WTC11 (cell line): ENCODE data around the gene BLCAP. TPM values are rescaled to one million over a fixed set of nuclear protein-coding genes. Genes with fewer than 3 reads are reported as not detected.

Experiments used
- ATAC-seq: fragments of 200-7000 bp; cut with Tn5 transposase; 2 replicates; pipeline ENCODE4 v1.10.0; 2021; ENCODE audit warnings: mild to moderate bottlenecking, moderate library complexity
- CTCF ChIA-PET: fragments of 300-600 bp; sonication (Branson Sonifier 250); formaldehyde crosslinking; loops from one replicate; lab custom pipeline; 2021; ENCODE audit warnings: antibody characterized with exemption; lab: Charles Lee
- POLR2A ChIA-PET: fragments of 350-600 bp; sonication (Branson Sonifier 250); formaldehyde crosslinking; loops from one replicate; lab custom pipeline; 2021; ENCODE audit warnings: antibody characterized with exemption; lab: Charles Lee
- DNase-seq: peaks from one replicate; pipeline ENCODE4 v3.0.0; 2021; ENCODE audit warnings: low spot score
- H3K27ac Mint-ChIP-seq: 2 replicates; pipeline ENCODE4 v1.8.0; 2021; ENCODE audit warnings: mixed read lengths
- H3K27me3 Mint-ChIP-seq: 2 replicates; pipeline ENCODE4 v1.8.0; 2021; ENCODE audit warnings: low read depth, mild to moderate bottlenecking, moderate library complexity, mixed read lengths
- H3K36me3 Mint-ChIP-seq: 2 replicates; pipeline ENCODE4 v1.8.0; 2021; ENCODE audit warnings: mixed read lengths
- H3K4me1 Mint-ChIP-seq: 2 replicates; pipeline ENCODE4 v1.8.0; 2022; ENCODE audit warnings: mixed read lengths
- H3K4me3 Mint-ChIP-seq: 2 replicates; pipeline ENCODE4 v1.8.0; 2021; ENCODE audit warnings: mild to moderate bottlenecking, moderate library complexity, mixed read lengths
- H3K9me3 Mint-ChIP-seq: 2 replicates; pipeline ENCODE4 v1.8.0; 2021; ENCODE audit warnings: mixed read lengths
- AFF4 ChIP-seq: sonication (generic); formaldehyde crosslinking; IDR thresholded peaks from 2 replicates; pipeline ENCODE4 v1.8.1; 2023; ENCODE audit warnings: mild to moderate bottlenecking, missing genetic modification reagents, borderline replicate concordance
- ATF1 ChIP-seq: sonication (generic); formaldehyde crosslinking; IDR thresholded peaks from 2 replicates; pipeline ENCODE4 v1.8.1; 2023; ENCODE audit warnings: mild to moderate bottlenecking, moderate library complexity, missing genetic modification reagents
- ELF4 ChIP-seq: sonication (generic); formaldehyde crosslinking; IDR thresholded peaks from 2 replicates; pipeline ENCODE4 v1.8.1; 2022; ENCODE audit warnings: low read depth, mild to moderate bottlenecking, moderate library complexity, missing genetic modification reagents
- ESRRA ChIP-seq: sonication (generic); formaldehyde crosslinking; IDR thresholded peaks from 2 replicates; pipeline ENCODE4 v1.8.1; 2022; ENCODE audit warnings: mild to moderate bottlenecking, missing genetic modification reagents, borderline replicate concordance
- GABPB1 ChIP-seq: sonication (generic); formaldehyde crosslinking; IDR thresholded peaks from 2 replicates; pipeline ENCODE4 v1.8.1; 2023; ENCODE audit warnings: mild to moderate bottlenecking, missing genetic modification reagents
- GTF2I ChIP-seq: fragments of 250-450 bp; sonication (Bioruptor Pico); conservative IDR thresholded peaks from 2 replicates; pipeline ENCODE4 v1.4.0; 2021; ENCODE audit warnings: mild to moderate bottlenecking
- OVOL2 ChIP-seq: fragments of 250-450 bp; sonication (Bioruptor Pico); IDR thresholded peaks from 2 replicates; pipeline ENCODE4 v1.9.0; 2021; ENCODE audit warnings: mild to moderate bottlenecking, borderline replicate concordance
- PREB ChIP-seq: sonication (generic); formaldehyde crosslinking; IDR thresholded peaks from 2 replicates; pipeline ENCODE4 v1.8.1; 2022; ENCODE audit warnings: mild to moderate bottlenecking, missing genetic modification reagents, moderate library complexity, borderline replicate concordance
- USF2 ChIP-seq: sonication (generic); formaldehyde crosslinking; IDR thresholded peaks from 2 replicates; pipeline ENCODE4 v1.8.1; 2023; ENCODE audit warnings: mild to moderate bottlenecking, missing genetic modification reagents, moderate library complexity
- ZNF219 ChIP-seq: sonication (generic); formaldehyde crosslinking; IDR thresholded peaks from 2 replicates; pipeline ENCODE4 v1.8.0; 2023; ENCODE audit warnings: missing genetic modification reagents, mild to moderate bottlenecking, borderline replicate concordance
- ZNF317 ChIP-seq: sonication (generic); formaldehyde crosslinking; IDR thresholded peaks from 2 replicates; pipeline ENCODE4 v1.8.1; 2023; ENCODE audit warnings: low read depth, mild to moderate bottlenecking, moderate library complexity, missing genetic modification reagents, borderline replicate concordance
- total RNA-seq: library from RNA; stranded (reverse); gene quantifications from 3 replicates; pipeline ENCODE4 v1.2.3, GENCODE V29; 2021

The BLCAP gene
- total RNA-seq, 1 experiment from 2014 or later: 85.6 TPM

- no peaks in the 10 kb centered on the region for H3K36me3 Mint-ChIP-seq
- H3K27ac Mint-ChIP-seq: no peak overlapping the region
- no peak overlapping the region for H3K4me3 Mint-ChIP-seq
- TF ChIP-seq USF2 (CRISPR knock-in tag) (no peak), GABPB1 (CRISPR knock-in tag) (no peak), ELF4 (CRISPR knock-in tag) (no peak), ATF1 (no peak), PREB (CRISPR knock-in tag) (no peak), ESRRA (no peak), AFF4 (CRISPR knock-in tag) (no peak), ZNF317 (CRISPR knock-in tag) (no peak)
- ATAC-seq (no peak), DNase-seq (no peak)
- ChIA-PET POLR2A (no interaction called here), CTCF (interaction anchor here (1.6 kb wide), 1 partner anchor 13 kb away, joined by 3 read pairs; no protein-coding TSS in a partner anchor)
- H3K27me3 Mint-ChIP-seq: no peaks in the 10 kb centered on the region; the same call in 1 of the 2 replicates
- H3K9me3 Mint-ChIP-seq: no peaks in the 10 kb centered on the region
- H3K4me1 Mint-ChIP-seq: peaks cover 8% of the 10 kb centered on the region
Observed at GRCh38 chr20:37576911-37577310, 49.2 kb upstream of the BLCAP start.

GRCh38 chr20:37575884-37576283 lies 48.2 kb upstream of the BLCAP start:
- no peak overlapping the region for H3K4me3 Mint-ChIP-seq
- CTCF ChIA-PET: interaction anchor here (0.5 to 2.4 kb wide), 19 partner anchors 9 to 457 kb away, joined by 3 to 32 read pairs (median 4); partner anchors contain the start of gene TTI1
- 0 out of 2 replicates have a peak overlapping the region, but pooled peaks have one; percentile 6 for H3K27ac Mint-ChIP-seq
- no peaks in the 10 kb centered on the region for H3K36me3 Mint-ChIP-seq
- POLR2A ChIA-PET: interaction anchor here (0.7 kb wide), 1 partner anchor 215 kb away, joined by 3 read pairs; no protein-coding TSS in a partner anchor
- ATAC-seq (peak; percentile 95), DNase-seq (peak; percentile 44)
- peaks cover 15% of the 10 kb centered on the region for H3K4me1 Mint-ChIP-seq
- TF ChIP-seq ZNF219 (CRISPR knock-in tag) (no peak), GTF2I (CRISPR knock-in tag) (no peak), ATF1 (no peak)
- H3K9me3 Mint-ChIP-seq: no peaks in the 10 kb centered on the region
- no peaks in the 10 kb centered on the region; the same call in 1 of the 2 replicates for H3K27me3 Mint-ChIP-seq

- no peak for TF ChIP-seq OVOL2 (CRISPR knock-in tag)
- H3K4me3 Mint-ChIP-seq: no peak overlapping the region
- H3K4me1 Mint-ChIP-seq: peaks cover 22% of the 10 kb centered on the region
- no peak for DNase-seq
- H3K36me3 Mint-ChIP-seq: no peaks in the 10 kb centered on the region
- ChIA-PET CTCF (interaction anchor here (1.2 to 2.4 kb wide), 3 partner anchors 10 to 30 kb away, joined by 3 to 32 read pairs (median 10); no protein-coding TSS in a partner anchor), POLR2A (interaction anchor here (0.7 kb wide), 1 partner anchor 266 kb away, joined by 3 read pairs; no protein-coding TSS in a partner anchor)
- H3K27me3 Mint-ChIP-seq: 0 out of 2 replicates have a peak, but pooled peaks cover under 1% of the 10 kb centered on the region
- no peak overlapping the region for H3K27ac Mint-ChIP-seq
- no peak for ATAC-seq
- no peaks in the 10 kb centered on the region for H3K9me3 Mint-ChIP-seq
Observed at GRCh38 chr20:37574199-37574890, 46.7 kb upstream of the BLCAP start.
